HEK293 (cell line): ENCODE measurements around the gene PLEKHD1.

Experiments used
- CTCF ChIA-PET: fragments of 350-600 bp; formaldehyde crosslinking; extraction: SDS; loops from one replicate; lab custom pipeline; 2021; ENCODE audit warnings: antibody characterized with exemption; lab: Yijun Ruan, JAX
- POLR2A ChIA-PET: fragments of 300-600 bp; formaldehyde crosslinking; extraction: SDS; loops from one replicate; lab custom pipeline; 2020; ENCODE audit warnings: antibody characterized with exemption, inconsistent platforms; lab: Yijun Ruan, JAX
- H3K27ac ChIP-seq: fragments of 200-500 bp; sonication (Bioruptor generic); 2 replicates; pipeline ENCODE4 v1.5.1; 2014; ENCODE audit warnings: low read depth, low read length, control low read depth, inconsistent platforms; ENCODE audit errors: extremely low read depth
- H3K36me3 ChIP-seq, 2 experiments: fragments of 200-500 bp in 1 of 2; sonication (Bioruptor generic) in 1 of 2; 1 replicate in 1 of 2; 2 replicates in 1 of 2; pipeline ENCODE4 v1.5.1; 2014 to 2017; ENCODE audit warnings: inconsistent platforms in 2 of 2, low read length in 2 of 2; ENCODE audit not compliant: control insufficient read depth in 2 of 2, insufficient read depth in 1 of 2
- H3K4me1 ChIP-seq: fragments of 200-500 bp; sonication (Bioruptor generic); 2 replicates; pipeline ENCODE4 v1.5.1; 2014; ENCODE audit warnings: mild to moderate bottlenecking, low read length, inconsistent platforms; ENCODE audit not compliant: control insufficient read depth, insufficient read depth
- H3K4me3 ChIP-seq: 2 replicates; pipeline ENCODE4 v1.5.1; 2011; ENCODE audit warnings: low read depth, mild to moderate bottlenecking, control low read depth, low read length, moderate library complexity
- H3K9me3 ChIP-seq: fragments of 200-500 bp; sonication (Bioruptor generic); 2 replicates; pipeline ENCODE4 v1.5.1; 2014; ENCODE audit warnings: low read depth, low read length, inconsistent platforms; ENCODE audit not compliant: control insufficient read depth, insufficient read depth
- GFI1B ChIP-seq: fragments of 450-650 bp; formaldehyde crosslinking; IDR thresholded peaks from 2 replicates; pipeline ENCODE4 v1.5.1; 2016; ENCODE audit warnings: missing biosample characterization, missing genetic modification characterization
- KLF1 ChIP-seq: fragments of 450-650 bp; formaldehyde crosslinking; IDR thresholded peaks from 2 replicates; pipeline ENCODE4 v1.5.1; 2016; ENCODE audit warnings: missing biosample characterization, missing genetic modification characterization
- KLF10 ChIP-seq: fragments of 450-650 bp; IDR thresholded peaks from 2 replicates; pipeline ENCODE4 v1.5.1; 2018; ENCODE audit warnings: missing biosample characterization, mild to moderate bottlenecking, missing genetic modification characterization
- KLF8 ChIP-seq: fragments of 450-650 bp; formaldehyde crosslinking; IDR thresholded peaks from 2 replicates; pipeline ENCODE4 v1.5.1; 2016; ENCODE audit warnings: missing biosample characterization, missing genetic modification characterization
- PBX3 ChIP-seq: sonication (generic); formaldehyde crosslinking; IDR thresholded peaks from 2 replicates; pipeline ENCODE4 v1.8.1; 2022; ENCODE audit warnings: mild to moderate bottlenecking, moderate library complexity, missing genetic modification reagents
- RBAK ChIP-seq: fragments of 450-650 bp; formaldehyde crosslinking; IDR thresholded peaks from 2 replicates; pipeline ENCODE4 v1.5.1; 2016; ENCODE audit warnings: missing biosample characterization, missing genetic modification characterization
- SCRT1 ChIP-seq: fragments of 450-650 bp; formaldehyde crosslinking; IDR thresholded peaks from 2 replicates; pipeline ENCODE4 v1.5.1; 2016; ENCODE audit warnings: missing biosample characterization, missing genetic modification characterization, borderline replicate concordance
- SP7 ChIP-seq: fragments of 450-650 bp; formaldehyde crosslinking; IDR thresholded peaks from 2 replicates; pipeline ENCODE4 v1.5.1; 2016; ENCODE audit warnings: missing biosample characterization, missing genetic modification characterization
- ZBTB17 ChIP-seq: fragments of 450-650 bp; formaldehyde crosslinking; IDR thresholded peaks from 2 replicates; pipeline ENCODE4 v1.5.1; 2016; ENCODE audit warnings: missing biosample characterization, missing genetic modification characterization
- ZBTB7A ChIP-seq: fragments of 450-650 bp; formaldehyde crosslinking; IDR thresholded peaks from 2 replicates; pipeline ENCODE4 v1.5.1; 2016; ENCODE audit warnings: low read depth, missing biosample characterization, missing genetic modification characterization
- ZNF121 ChIP-seq: fragments of 450-650 bp; formaldehyde crosslinking; IDR thresholded peaks from 2 replicates; pipeline ENCODE4 v1.5.1; 2016; ENCODE audit warnings: missing biosample characterization, missing genetic modification characterization
- ZNF16 ChIP-seq: fragments of 450-650 bp; formaldehyde crosslinking; IDR thresholded peaks from 2 replicates; pipeline ENCODE4 v1.5.1; 2016; ENCODE audit warnings: low read depth, missing biosample characterization, missing genetic modification characterization
- ZNF174 ChIP-seq: fragments of 450-650 bp; formaldehyde crosslinking; IDR thresholded peaks from 2 replicates; pipeline ENCODE4 v1.5.0; 2017; ENCODE audit warnings: missing biosample characterization, mild to moderate bottlenecking, missing genetic modification characterization
- ZNF26 ChIP-seq: fragments of 450-650 bp; formaldehyde crosslinking; IDR thresholded peaks from 2 replicates; pipeline ENCODE4 v1.5.1; 2016; ENCODE audit warnings: missing biosample characterization, missing genetic modification characterization
- ZNF274 ChIP-seq, 2 experiments: fragments of 200-500 bp in 1 of 2; fragments of 450-650 bp in 1 of 2; sonication (Bioruptor generic) in 1 of 2; formaldehyde crosslinking in 1 of 2; IDR thresholded peaks; 2 replicates each; pipeline versions ENCODE4 v1.5.1 to v1.6.1; 2014 to 2016; ENCODE audit warnings: borderline replicate concordance in 1 of 2, inconsistent platforms in 1 of 2, low read length in 1 of 2, missing biosample characterization in 1 of 2, missing genetic modification characterization in 1 of 2
- ZNF426 ChIP-seq: fragments of 450-650 bp; formaldehyde crosslinking; IDR thresholded peaks from 2 replicates; pipeline ENCODE4 v1.5.1; 2017; ENCODE audit warnings: missing biosample characterization, missing genetic modification characterization, mild to moderate bottlenecking, inconsistent platforms, moderate library complexity
- ZNF473 ChIP-seq: fragments of 450-650 bp; formaldehyde crosslinking; IDR thresholded peaks from 2 replicates; pipeline ENCODE4 v1.5.1; 2017; ENCODE audit warnings: missing biosample characterization, missing genetic modification characterization
- ZNF544 ChIP-seq: fragments of 450-650 bp; formaldehyde crosslinking; IDR thresholded peaks from 2 replicates; pipeline ENCODE4 v1.5.0; 2017; ENCODE audit warnings: missing biosample characterization, missing genetic modification characterization
- ZNF626 ChIP-seq: fragments of 450-650 bp; sonication (Bioruptor Pico); formaldehyde crosslinking; IDR thresholded peaks from 2 replicates; pipeline ENCODE4 v1.5.1; 2018; ENCODE audit warnings: missing biosample characterization, missing genetic modification characterization, inconsistent platforms
- ZNF658 ChIP-seq: fragments of 450-650 bp; formaldehyde crosslinking; IDR thresholded peaks from 2 replicates; pipeline ENCODE4; 2016; ENCODE audit warnings: missing biosample characterization, missing genetic modification characterization
- ZNF692 ChIP-seq: fragments of 450-650 bp; formaldehyde crosslinking; IDR thresholded peaks from 2 replicates; pipeline ENCODE4 v1.5.1; 2016; ENCODE audit warnings: missing biosample characterization, missing genetic modification characterization
- TF ChIP-seq, protein P1 (sequence below): fragments of 450-650 bp; formaldehyde crosslinking; IDR thresholded peaks from 2 replicates; pipeline ENCODE4 v1.5.1; 2017; ENCODE audit warnings: missing biosample characterization, missing genetic modification characterization
- TF ChIP-seq, protein P2 (sequence below): fragments of 450-650 bp; formaldehyde crosslinking; IDR thresholded peaks from 2 replicates; pipeline ENCODE4 v1.5.1; 2017; ENCODE audit warnings: missing biosample characterization, missing genetic modification characterization

PLEKHD1 gene

GRCh38 chr14:69525896-69526295 is 41.4 kb downstream of the PLEKHD1 start:
- Histone ChIP-seq H3K27ac (no peak overlapping the region), H3K36me3 (no peaks in the 10 kb centered on the region), H3K4me1 (no peaks in the 10 kb centered on the region), H3K9me3 (no peaks in the 10 kb centered on the region), H3K4me3 (no peak overlapping the region)
- ChIA-PET CTCF (interaction anchor here (0.6 kb wide), 1 partner anchor 283 kb away, joined by 3 read pairs; no protein-coding TSS in a partner anchor), POLR2A (no interaction called here)
- TF ChIP-seq, protein P1, sequence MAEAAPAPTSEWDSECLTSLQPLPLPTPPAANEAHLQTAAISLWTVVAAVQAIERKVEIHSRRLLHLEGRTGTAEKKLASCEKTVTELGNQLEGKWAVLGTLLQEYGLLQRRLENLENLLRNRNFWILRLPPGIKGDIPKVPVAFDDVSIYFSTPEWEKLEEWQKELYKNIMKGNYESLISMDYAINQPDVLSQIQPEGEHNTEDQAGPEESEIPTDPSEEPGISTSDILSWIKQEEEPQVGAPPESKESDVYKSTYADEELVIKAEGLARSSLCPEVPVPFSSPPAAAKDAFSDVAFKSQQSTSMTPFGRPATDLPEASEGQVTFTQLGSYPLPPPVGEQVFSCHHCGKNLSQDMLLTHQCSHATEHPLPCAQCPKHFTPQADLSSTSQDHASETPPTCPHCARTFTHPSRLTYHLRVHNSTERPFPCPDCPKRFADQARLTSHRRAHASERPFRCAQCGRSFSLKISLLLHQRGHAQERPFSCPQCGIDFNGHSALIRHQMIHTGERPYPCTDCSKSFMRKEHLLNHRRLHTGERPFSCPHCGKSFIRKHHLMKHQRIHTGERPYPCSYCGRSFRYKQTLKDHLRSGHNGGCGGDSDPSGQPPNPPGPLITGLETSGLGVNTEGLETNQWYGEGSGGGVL (tag by site-specific recombination): no peak
- TF ChIP-seq ZNF426 (tag by site-specific recombination): no peak
- TF ChIP-seq ZNF658 (tag by site-specific recombination): no peak
- TF ChIP-seq SP7 (tag by site-specific recombination): no peak
- no peak for TF ChIP-seq SCRT1
- TF ChIP-seq ZNF174 (tag by site-specific recombination): no peak
- TF ChIP-seq ZBTB7A (tag by site-specific recombination): no peak
- TF ChIP-seq, all 188 proteins: peak for 0

GRCh38 chr14:69527635-69528034 is 43.1 kb downstream of the PLEKHD1 start:
- POLR2A ChIA-PET: no interaction called here
- CTCF ChIA-PET: interaction anchor here (1.3 kb wide), 1 partner anchor 21 kb away, joined by 7 read pairs; no protein-coding TSS in a partner anchor

More at GRCh38 chr14:69527635-69528034, 43.1 kb downstream of the PLEKHD1 start:
- Histone ChIP-seq H3K4me3 (no peak overlapping the region), H3K4me1 (no peaks in the 10 kb centered on the region), H3K36me3 (no peaks in the 10 kb centered on the region), H3K9me3 (no peaks in the 10 kb centered on the region), H3K27ac (no peak overlapping the region)
- TF ChIP-seq ZNF121 (no peak), ZBTB17 (tag by site-specific recombination) (no peak), KLF8 (tag by site-specific recombination) (no peak), ZNF274 (IDR thresholded peaks at IDR 0.05; ENCODE audit: low read length) (no peak), ZNF274 (tag by site-specific recombination; IDR thresholded peaks at IDR 0.05; ENCODE audit: borderline replicate concordance) (no peak), KLF10 (tag by site-specific recombination) (no peak), GFI1B (no peak), ZNF473 (tag by site-specific recombination) (no peak), ZNF544 (tag by site-specific recombination) (no peak), ZNF16 (no peak), ZNF692 (no peak), ZNF26 (tag by site-specific recombination) (no peak), RBAK (tag by site-specific recombination) (no peak), KLF1 (tag by site-specific recombination) (no peak), ZNF626 (tag by site-specific recombination) (no peak), PBX3 (CRISPR knock-in tag) (no peak)
- TF ChIP-seq, protein P2, sequence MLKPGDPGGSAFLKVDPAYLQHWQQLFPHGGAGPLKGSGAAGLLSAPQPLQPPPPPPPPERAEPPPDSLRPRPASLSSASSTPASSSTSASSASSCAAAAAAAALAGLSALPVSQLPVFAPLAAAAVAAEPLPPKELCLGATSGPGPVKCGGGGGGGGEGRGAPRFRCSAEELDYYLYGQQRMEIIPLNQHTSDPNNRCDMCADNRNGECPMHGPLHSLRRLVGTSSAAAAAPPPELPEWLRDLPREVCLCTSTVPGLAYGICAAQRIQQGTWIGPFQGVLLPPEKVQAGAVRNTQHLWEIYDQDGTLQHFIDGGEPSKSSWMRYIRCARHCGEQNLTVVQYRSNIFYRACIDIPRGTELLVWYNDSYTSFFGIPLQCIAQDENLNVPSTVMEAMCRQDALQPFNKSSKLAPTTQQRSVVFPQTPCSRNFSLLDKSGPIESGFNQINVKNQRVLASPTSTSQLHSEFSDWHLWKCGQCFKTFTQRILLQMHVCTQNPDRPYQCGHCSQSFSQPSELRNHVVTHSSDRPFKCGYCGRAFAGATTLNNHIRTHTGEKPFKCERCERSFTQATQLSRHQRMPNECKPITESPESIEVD (tag by site-specific recombination): no peak
